Measurements from ENCODE around the gene DNAH11.

The DNAH11 gene

DNA sequence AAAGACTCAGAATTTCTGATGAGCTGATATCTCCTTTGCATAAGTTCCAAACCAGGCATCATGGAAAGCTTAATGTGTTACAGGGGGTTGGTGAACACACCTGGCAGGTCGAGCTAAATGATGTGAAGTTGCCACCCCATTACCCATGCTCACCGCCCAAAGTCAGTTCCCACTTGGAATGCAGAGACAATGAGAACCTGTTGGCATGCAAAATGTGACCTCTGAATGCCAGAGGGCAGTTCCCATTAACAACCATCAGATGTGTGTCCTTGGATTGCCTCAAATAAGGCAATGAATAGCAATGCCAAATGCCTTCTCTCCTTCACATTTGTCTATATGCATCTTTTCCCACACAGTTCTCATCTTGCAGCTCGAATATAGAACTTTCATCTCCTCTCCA, 212.1 kb downstream of the DNAH11 start:
- FAIRE-seq, result no peak
- no peak for TF ChIP-seq CTCF (IDR thresholded peaks at IDR 0.05; ENCODE audit: insufficient read depth, missing control alignments)
- DNase-seq (ENCODE audit: insufficient read length, low spot score), result no peak

- DNase-seq (ENCODE audit: insufficient read length, low spot score) (no peak), FAIRE-seq (no peak)
- no peak for TF ChIP-seq CTCF (IDR thresholded peaks at IDR 0.05; ENCODE audit: insufficient read depth, missing control alignments)
Measured at GRCh38 chr7:21757537-21758282, 214.9 kb downstream of the DNAH11 start.

DNA sequence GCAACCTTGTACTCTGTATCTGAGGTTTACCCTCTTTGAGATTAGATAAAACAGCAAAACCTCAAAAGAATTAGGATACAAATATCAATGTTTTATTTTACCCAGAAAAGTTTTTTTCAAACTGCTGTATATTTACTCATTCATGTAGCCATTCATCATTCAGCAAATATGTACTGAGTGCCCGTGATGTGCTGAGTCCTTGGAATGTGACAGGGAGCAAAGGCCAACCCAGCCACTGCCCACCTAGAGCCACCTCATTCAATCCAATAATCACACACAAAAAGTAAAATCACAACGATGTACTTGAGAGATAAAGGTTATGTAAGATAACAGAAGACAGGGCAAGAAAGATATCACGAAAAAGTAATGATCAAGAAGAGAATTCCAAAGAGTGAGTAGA, 215.4 kb downstream of the DNAH11 start:
- DNase-seq (ENCODE audit: insufficient read length, low spot score), result no peak
- no peak for FAIRE-seq
- TF ChIP-seq CTCF (IDR thresholded peaks at IDR 0.05; ENCODE audit: insufficient read depth, missing control alignments), result no peak

DNA sequence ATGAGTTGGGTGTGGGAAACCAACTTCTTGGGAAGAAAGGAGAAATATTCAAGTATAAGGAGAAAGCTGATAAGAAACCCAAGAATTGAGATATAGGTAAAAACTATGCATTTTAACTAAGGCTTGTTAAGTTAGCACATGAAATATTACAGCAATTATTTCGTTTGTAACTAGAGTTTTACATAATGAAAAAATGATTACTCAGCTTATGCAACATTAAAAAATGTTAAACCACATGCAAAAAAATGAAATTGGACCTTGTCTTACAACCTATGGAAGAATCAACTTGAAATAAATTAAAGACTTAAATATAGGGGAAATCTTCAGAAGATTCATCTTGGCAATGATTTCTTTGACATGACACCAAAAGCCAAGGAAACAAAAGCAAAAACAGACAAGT, 219.6 kb downstream of the DNAH11 start:
- TF ChIP-seq CTCF (IDR thresholded peaks at IDR 0.05; ENCODE audit: insufficient read depth, missing control alignments), result no peak
- FAIRE-seq (no peak), DNase-seq (ENCODE audit: insufficient read length, low spot score) (no peak)

- no peak for FAIRE-seq
- no peak for DNase-seq (ENCODE audit: insufficient read length, low spot score)
- no peak for TF ChIP-seq CTCF (IDR thresholded peaks at IDR 0.05; ENCODE audit: insufficient read depth, missing control alignments)
Measured at GRCh38 chr7:21763818-21764217, 221.0 kb downstream of the DNAH11 start.

DNA sequence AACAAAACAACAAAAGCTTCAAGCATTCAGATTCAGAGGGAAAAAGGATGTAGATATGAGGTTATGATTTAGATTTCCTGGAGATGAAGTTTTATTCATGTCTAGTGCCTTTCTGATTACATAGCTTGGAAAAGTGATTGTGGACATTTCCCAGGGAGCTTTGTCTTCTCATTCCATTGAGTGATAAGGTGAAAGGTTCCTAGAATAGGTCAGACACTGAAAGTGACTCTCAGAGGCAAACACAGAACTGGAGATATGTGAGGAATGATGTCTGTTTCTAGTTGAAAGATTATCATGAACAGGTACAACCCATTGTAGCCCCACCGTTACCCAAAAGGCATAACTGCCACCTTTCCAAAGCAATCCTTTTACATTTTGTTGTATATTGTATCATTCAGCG, 223.4 kb downstream of the DNAH11 start:
- TF ChIP-seq CTCF (IDR thresholded peaks at IDR 0.05; ENCODE audit: insufficient read depth, missing control alignments), result no peak
- FAIRE-seq, result no peak
- no peak for DNase-seq (ENCODE audit: insufficient read length, low spot score)

DNA sequence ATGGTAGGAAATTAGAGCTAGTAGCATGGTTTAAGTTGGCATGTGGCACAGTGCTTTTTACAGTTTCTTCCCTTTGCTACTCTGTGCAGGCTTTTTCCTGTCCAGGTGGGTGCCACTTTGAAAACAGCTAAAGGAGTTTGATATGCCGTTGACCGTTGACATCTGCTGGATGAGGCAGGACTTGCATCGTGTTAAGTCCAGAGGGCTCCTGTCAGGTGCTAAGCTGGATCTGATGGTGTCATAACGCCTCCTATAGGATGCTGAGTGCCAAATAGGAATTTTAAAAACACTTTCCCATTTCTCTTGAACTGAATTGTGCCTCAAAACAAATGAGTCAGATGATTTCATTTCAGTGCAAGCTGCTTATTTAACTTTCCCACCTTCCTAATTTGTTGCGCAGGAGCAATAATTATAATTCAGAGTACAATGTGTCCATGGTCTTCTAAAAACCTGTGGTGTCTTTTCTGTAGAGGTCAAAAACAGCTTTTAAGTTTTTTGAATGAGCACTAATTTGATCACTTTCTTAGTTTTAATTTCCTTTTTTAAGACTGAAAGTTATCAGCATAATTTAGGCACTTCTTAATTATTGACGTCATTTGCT, 224.6 kb downstream of the DNAH11 start:
- TF ChIP-seq CTCF (IDR thresholded peaks at IDR 0.05; ENCODE audit: insufficient read depth, missing control alignments), result peak; percentile 64
- no peak for DNase-seq (ENCODE audit: insufficient read length, low spot score)
- no peak for FAIRE-seq

Measured in D721Med (cell line).